HG03565 (cell line): ENCODE data around the gene PMEPA1.
A peak's percentile ranks its signal among the peaks of the same experiment; 100 is the strongest.

ENCODE experiments used
- ATAC-seq: cut with Tn5 transposase; IDR thresholded peaks from one replicate; pipeline ENCODE4 v1.9.1; 2021; ENCODE audit warnings: mild to moderate bottlenecking, moderate library complexity; ENCODE audit not compliant: unreplicated experiment

Gene PMEPA1

DNA sequence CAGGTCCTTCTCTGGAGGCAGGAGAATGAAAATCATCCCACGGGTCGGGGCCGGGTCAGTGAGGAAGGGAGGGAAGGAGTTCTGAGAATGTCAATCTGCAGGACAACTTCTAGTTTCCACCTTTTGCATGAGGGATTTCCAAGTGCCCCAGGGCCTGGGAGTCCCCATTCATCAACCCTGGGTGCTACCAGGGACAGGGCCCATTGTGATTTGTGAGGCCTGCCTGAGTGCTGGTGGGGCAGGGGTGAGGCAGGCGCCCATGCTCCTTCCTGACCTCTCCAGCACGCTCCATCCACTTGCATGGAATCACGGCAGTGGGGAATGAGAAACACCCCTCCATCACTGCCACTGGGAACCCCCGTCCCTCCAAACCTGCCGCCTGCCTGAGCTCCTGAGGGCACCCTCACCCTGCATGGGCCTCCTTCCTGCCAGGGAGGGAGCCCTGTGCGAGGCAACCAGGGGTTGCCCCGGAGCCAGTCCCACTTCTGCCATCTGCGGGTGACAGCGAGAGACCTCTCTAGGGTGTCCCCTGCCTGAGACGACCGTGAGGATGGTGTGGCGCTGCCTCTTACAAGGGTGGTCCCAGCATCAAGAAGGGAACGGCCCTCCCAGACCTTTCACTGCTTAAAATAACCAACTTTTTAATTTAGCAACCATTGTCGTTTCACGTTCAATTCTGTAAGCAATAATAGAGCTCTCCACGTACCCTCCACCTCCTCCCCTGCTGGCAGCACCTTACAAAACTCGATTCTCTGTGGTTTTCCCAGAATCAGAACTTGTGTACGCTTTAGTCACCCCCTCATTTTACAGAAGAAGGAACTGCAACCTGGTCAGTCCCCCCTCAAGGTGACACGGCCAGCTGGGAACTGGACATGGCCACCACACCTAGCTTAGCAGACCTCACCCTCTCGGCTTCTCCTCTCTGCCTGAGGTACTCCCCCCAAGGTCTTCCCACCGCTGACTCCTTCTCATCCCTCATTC, 28.6 kb downstream of the PMEPA1 start:
- ATAC-seq: no peak

DNA sequence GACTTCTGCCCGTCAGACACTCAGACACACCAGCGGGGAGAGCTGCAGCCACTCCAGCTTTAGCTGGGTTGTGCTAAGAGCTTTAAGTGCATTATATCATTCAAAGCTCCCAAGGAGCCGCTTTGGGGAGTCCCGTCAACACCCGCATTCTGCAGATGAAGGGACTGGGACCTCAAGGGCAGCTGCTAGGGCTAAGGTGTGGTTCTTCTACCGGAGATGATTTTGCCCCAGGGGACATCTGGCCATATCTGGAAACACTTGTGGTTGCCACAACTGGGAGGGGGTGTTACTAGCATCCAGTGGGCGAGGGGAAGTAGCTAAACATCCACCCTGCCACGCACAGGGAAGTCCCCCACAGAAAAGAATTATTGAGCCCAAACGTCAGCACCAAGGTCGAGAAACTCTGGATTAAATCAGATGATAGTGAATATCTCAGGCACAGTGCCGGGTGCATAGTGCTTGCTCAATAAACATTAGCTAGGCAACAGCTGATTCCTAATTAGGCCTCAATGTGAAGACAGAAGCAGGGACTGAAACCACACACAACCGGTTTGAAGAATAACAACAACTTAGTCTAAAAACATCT, 29.6 kb downstream of the PMEPA1 start:
- ATAC-seq: peak; percentile 65

DNA sequence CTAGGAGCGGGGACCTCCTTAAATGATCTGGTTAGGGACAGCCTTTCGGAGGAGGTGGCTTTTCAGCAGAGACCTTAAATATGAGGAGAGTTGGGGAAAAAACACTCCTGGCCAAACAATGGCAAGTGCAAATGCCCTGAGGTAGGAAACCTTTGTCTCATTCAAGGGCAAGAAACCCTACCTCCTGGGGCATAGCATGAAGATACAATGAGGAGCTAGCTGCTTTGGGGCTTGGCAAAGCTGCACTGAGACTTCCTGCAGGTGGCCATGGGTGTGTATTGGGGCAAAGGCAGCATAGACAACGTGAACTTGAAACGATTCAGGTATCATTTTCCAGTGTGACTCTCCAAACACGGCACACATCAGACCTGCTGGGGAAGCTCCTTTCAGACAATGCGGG, 30.7 kb downstream of the PMEPA1 start:
- no peak for ATAC-seq

DNA sequence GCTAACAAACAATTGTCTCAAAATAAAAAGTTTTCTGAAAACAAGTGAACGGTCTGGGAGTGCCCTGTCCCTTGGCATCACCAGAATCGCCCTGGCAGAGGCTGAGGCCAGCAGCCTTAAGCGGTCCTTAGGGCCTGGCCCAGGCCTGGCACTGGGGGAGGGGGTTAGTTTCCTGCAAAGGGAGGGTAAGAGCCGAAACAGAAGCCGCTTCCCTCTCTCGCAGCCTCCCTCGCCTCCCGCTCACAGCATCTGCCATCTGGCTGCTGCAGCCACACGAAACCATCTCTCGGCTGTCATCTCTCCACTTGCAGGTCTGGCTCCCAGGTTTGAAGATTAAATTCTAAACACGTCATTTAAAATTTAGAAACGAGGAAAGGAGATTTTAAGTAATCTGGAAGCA, 31.5 kb downstream of the PMEPA1 start:
- ATAC-seq: no peak

DNA sequence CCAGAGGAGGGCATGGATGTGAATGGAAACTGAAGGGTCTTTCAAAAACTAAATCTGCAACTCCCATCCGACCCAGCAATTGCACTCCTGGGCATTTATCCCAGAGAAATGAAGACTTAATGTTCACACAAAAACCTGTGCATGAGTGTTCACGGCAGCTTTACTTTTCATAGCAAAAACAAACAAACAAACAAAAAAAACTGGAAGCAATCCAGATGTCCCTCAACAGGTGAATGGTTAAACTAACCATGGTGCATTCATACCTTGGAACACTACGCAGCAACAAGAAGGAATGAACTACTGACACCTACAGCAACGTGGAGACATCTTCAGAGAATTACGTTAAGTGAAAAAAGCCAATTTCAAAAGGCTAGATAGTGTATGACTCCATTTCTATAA, 32.2 kb downstream of the PMEPA1 start:
- ATAC-seq: no peak

DNA sequence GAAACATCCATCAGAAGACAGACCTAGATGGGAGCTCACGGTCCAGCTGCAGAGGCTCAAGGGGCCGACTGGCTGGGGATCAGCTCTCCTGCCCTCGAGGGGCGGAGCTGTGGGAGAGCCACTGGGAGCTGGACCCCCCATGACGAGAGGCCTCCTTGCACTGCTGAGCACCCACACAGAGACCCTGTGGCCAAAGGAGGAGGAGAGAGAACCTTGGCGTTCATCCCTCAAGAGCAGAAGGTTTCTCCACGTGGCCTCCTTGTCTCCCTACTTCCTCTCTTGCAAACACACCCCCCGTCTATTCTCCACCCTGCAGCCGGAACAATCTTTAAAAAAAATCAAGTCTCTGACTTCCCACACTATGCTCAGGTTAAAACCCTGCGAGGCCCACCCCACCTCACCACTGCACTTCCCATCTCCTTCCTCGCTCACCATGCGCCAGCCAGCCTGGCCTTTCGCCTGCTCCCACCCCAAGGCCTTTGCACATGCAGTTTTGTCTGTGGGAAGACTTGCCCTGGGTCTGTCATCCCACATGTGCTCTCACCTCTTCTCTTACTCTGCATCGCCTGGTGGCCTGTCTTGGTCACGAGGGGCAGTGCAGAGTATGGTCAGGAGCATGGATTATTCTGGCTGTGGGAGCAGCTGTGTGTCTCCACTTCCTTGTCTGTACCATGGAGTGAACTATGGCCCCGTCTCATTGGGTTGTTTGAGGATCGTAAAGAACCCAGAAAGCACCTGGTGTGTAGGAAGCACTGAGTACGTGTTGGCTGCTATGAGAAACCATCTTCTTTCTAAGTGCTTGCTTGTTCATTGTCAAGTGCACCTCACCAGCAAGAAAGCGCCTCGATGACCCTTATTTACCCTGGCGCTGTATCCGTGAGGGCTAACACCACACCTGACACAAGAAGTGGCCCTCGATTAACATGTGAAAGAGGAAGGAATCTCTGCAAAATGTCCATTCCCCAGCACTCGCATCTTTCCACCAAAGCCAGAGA, 32.9 kb downstream of the PMEPA1 start:
- ATAC-seq: no peak

DNA sequence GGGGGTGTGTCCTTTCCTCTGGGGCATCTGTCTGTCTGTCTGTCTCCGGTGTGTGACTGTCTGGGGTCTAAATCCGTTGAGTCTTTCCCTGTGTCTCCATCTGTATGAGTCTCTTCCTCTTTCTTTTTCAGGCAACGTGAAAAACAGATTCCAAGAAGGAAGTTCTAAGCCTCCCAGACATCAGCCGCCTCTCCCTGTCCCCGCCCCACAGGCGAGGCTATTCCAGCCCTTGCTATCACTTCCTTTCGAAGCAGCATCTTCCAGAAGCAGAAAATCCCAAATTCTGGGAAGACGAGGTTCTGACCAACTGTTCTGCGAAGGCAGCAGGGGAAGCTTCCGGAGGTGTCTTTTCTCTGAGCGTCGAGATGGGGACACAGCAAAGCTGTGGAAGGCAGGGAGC, 34.0 kb downstream of the PMEPA1 start:
- ATAC-seq: no peak

DNA sequence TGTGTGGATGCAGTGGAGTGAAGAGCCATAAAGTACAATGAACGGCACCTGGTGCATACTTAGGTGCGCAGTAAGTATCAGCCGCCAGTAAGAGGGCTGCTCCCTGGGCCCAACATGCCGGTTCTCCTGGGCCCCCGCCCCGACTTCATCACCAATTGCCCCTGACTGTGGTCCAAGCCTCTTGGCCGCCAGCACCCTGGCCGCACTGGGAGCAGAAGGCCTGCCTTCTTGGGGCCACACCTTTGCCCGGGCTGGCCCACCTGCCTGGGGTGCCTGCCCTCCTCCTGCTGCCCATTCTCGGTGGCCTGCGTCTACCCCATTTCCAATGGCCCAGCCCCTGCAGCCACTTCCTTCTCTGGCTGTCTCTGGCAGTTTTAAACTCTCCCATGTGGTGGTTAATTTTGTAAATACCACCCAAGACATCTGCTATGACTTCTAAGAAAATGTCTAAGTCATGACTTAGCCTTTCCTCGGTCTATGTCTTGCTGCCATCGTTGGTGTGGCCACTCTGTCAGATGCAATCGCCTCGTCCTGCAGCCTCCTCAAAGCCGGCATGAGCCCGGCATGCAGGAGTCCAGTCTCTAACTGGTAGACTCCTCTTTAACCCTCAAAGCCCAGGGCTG, 36.8 kb downstream of the PMEPA1 start:
- no peak for ATAC-seq

DNA sequence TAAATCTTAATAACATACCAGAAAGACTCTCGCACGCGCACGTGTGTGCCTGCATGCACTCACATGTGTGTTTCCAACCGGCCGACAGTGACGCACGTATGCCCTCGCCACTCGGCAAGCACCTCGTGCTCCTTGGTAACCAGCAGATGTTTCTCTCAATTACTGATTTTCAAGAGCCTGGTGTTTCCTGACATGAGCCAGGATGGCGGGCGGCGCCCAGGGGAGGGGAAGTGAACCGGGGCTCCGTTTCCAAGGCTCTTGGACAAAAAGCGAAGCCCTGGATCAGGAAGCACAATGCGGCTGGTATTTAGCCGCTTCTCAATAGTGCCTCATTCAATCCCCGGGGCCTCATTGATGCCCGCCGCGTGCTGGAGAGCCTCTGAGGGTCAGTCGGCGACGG, 37.7 kb downstream of the PMEPA1 start:
- no peak for ATAC-seq

DNA sequence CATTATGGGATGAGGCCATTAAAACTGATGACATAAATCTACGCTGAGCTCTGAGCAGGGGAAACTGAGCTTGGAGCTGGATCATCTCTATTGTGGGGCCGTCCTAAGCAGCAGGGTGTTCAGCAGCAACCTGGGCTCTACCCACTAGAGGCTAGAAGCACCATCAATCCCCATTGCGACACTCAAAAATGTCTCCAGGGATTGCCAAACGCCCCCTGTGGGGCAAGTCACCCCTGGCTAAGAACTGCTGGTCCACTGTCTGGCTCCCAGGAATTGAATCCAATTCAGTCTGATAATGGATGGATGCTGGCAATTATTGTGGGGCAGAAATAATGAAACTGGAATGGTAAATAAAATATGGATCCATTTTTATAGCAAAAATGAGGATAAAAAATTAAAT, 38.2 kb downstream of the PMEPA1 start:
- ATAC-seq: no peak

DNA sequence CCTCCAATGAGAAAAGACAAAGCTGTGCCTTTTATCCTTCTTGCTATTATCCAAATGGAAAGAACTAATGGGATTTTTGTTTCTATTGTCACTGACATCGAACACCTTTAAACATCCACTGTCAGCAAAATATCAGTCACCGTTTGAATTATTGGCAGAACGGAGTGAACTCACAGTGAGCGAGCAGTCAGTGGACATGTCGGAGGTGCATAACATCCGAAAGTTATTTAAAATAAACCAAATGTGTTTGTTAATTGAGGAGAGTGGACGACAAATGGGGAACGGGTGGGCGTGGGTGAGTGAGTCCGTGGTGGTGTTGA, 38.8 kb downstream of the PMEPA1 start:
- ATAC-seq: no peak

DNA sequence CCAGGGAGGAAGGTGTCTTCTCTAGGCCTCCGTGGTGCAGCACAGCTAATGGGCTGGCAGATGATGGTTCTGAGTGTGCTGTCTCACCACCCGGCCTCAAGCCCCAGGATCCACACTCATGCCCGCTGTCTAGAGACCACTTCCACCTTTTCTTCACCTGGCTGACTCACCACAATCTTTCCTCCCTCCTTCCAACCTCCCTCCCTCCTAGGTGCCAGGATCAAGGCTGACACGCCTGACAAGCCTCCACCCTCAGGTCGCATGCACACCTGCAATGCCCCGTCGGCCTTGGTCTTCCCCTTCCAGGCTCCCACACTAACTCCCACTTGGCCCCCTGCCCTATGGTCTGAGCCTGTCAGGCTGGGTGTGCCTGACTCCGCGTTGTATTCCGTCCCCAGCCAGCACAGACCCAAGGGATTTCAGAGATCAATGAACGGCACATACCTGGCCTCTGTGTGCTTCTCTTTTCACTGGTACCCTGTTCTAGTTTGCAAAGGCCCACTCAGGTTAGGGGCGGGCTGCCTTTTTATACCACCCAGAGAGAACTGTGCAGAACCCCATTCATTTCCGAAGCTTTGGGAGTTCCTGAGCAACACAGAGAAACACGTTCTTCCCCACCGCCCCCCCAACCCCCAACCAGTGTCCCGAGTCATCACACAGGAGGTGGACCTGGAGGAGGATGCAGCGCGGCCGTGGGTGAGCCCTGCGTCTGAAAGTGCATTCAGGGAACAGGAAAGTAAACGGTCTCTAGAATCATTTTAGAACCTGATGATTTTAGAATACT, 39.3 kb downstream of the PMEPA1 start:
- no peak for ATAC-seq

DNA sequence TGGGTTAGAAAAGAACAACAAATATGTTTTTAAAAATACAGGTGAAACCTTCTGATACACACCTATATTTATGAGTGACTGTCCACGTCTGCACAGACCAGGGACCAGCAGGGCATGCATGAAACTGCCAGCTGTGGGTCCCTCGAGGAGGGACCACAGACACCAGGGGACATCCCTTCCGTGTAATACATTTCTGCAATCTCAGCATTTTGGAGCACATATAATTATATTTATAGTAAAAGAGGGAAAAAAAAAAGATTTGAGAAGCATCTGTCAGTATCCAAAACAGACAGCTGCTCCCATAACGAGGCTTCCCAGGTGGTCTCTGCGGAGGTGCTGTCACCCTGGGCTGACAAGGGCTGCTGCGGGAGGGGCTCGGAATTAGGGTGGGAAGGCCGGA, 40.2 kb downstream of the PMEPA1 start:
- ATAC-seq: no peak

DNA sequence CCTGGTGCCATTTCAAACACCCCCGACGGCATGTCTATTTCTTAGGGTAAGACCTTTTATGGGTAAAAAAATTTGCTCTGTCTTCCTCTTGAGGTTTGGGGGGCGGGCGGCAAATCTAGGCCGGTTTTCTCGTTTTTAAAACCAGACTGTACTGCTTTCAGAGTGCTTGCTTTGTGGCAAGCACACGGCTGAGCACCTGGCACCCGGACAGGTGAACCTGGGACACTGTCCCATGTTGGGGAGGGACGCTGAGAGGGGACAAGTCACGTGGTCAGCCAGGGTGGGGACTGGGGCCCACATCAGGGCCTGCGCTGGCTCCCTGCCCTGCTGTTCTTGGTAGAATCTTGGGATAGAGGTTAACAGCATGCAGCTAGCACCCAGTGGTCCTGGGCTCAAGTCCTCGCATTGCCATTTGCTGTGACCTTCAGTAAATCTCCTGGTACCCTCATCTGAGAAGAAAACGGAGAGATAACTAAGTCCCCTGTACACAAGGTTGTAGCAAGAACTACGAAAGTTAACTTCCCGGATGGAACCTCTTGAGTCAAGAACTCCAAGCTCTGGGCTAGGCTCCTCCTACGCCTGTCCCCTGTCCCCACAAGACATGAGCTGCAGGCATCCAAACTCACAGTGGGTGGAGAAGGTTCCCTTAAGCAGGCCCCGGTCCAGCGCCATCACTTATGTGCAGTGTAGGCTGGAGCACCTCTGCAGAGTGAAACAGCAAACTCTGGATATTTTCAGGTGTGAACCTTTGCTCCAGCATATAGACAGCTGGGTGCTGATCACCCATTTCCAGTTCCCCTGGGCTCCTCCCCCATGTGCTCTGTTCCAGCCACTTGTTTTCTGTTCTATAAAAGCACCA, 41.7 kb downstream of the PMEPA1 start:
- ATAC-seq: no peak

DNA sequence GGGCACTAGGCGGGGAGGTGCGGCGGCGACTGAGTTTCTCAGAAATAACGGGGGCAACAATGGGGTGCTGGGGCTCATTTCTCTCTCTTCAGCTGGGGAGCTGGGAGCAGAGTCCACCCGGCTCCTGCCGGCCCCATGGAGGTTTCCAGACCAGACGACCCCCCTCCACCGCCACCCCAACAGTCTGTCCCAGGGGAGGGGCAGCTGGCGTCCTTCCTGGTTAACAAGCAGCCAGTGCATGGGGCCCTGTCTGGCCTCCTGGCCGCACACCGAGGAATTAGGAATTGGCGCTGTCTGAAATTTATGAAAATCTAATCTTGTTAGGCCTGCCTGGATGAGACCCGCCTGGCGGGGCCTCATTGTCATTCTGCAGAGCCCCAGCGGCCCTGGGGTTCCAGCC, 42.4 kb downstream of the PMEPA1 start:
- ATAC-seq: no peak

DNA sequence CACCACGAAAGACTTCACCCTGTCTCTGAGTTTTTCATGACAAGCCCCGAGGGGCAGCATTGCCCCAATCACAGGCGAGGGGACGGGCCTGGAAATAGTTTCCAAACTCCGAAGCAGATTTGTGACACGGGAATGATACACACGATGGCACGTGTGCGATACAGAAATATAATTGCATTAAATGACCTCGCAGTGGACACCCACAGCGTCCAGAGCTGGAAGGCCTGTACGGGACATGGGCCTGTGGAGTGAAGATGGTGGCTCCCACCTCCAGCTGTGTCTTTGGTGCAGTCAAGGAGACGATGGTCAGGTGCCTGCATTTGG, 43.0 kb downstream of the PMEPA1 start:
- ATAC-seq: no peak

DNA sequence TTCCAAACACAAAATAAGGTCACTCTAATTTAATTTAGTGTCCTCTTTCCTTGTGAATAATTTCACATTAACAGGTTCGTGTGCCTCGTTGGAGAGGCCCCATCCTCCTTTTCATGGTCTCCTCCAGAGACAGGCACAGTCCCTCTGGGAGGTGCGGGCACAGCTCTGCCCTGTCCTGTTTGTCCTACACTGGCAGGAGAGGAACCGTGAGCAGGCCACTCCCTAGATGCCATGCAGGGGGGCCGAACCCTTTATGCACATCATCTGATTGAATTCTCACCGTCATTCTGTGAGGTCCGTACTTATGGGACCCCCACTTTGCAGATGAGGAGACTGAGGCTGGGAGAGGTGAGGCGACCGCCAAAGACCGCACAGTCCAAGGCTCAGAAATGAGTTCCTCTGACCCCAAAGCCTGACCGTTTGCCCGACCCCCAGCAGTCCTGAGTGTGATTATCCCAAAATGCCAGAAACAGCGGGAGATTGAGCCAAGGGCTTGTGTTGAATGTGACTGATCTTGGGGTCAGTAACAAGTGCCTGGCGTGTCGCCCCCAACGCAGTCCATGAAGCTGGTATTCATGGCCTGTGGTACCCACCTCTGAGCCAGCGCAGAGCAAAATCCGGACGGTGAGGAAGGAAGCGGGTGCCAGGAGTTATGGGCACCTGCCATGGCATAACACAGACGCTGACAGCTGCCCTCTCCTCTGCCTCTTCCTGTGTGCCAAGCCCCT, 43.5 kb downstream of the PMEPA1 start:
- ATAC-seq: no peak

DNA sequence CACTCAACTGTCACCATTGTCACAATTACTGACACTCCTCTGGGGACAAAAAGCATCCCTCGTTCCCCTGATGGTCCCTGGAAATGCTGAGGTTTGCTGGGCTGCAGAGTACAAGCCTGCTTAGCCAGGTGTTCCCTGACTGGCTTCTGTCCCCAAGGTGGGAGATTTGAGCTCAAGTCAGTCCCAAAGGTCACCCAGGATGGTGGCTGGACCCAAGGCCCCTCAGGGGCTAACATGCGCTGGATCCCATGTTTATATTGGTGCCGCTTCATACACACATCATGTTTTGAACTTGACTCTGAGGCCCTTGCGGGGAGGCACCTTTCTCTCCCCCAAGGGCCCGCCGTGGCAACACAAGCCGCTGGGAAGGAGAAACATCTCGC, 44.2 kb downstream of the PMEPA1 start:
- ATAC-seq: no peak
